ENCODE measurements around the gene POC1A. TPM values are rescaled to one million over a fixed set of nuclear protein-coding genes. Genes with fewer than 3 reads are reported as not detected.

The POC1A gene
- total RNA-seq, 1 experiment from 2014 or later = 9.8 TPM

DNA sequence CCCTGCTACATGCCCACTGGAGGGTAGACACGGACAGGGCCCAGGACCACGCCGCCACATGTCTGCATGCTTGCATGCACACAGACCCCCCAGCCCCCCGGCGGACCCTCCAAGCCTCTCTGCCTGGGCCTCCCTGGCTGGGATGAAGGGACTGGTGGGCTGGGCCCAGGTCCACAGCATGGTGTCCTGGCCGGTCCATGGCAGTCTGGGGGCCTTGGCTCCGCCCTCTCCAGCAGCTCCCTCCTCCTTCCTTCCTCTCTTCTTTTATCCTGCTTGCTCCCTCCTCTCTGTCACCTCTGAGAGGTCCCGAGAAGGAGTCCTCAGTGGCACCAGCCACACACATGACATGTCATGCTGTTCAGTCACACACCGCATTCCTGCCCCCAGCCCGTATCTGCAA, 122.3 kb downstream of the POC1A start:
- no TSS peak for BruUV-seq (replicated peaks)
- intact Hi-C loops (cut with micrococcal nuclease) = no loop called here
- CTCF ChIA-PET = interaction anchor here (1.5 to 2.5 kb wide), 2 partner anchors 13 to 28 kb away, joined by 4 to 10 read pairs; no protein-coding TSS in a partner anchor

DNA sequence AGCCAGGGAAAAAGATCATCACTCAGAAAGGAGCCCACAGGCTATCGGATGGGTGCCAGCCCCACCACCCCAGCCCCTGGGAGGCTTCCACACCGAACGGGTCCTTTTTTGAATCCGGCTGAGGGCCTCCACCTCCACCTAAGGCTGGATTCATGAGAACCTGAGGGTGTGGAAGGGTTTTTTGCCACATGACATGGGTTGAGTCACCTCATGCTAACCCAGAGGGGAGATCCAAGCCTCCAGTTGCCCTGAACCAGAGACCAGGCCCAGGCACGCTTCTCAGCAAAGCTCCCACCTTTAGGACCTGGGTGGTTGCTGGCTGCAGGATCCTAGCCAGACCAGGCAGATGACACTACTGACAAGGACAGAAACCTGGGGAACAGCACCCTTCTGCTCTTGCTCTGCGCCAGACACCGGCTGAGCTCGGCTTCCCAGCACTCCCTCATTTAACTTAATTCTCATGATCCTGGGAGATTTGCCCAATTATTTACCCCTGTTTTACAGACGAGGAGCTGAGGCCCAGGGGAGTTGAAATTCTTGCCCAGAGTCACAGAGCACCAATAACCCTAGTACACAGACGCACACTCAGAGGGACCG, 123.4 kb downstream of the POC1A start:
- POLR2A ChIA-PET = interaction anchor here (0.6 to 1.9 kb wide), 5 partner anchors 9 to 450 kb away, joined by 3 to 6 read pairs (median 3); partner anchors contain the start of genes DUSP7, POC1A and RPL29
- no peaks in the 10 kb centered on the region for H3K9me3 Mint-ChIP-seq (ENCODE audit: unreplicated experiment)
- H3K27me3 Mint-ChIP-seq (ENCODE audit: insufficient read depth, unreplicated experiment) = no peaks in the 10 kb centered on the region
- no peak for DNase-seq (ENCODE audit: unreplicated experiment)
- H3K27ac Mint-ChIP-seq (ENCODE audit: low read depth, unreplicated experiment) = peak overlapping the region; percentile 35
- TF ChIP-seq, protein P1, sequence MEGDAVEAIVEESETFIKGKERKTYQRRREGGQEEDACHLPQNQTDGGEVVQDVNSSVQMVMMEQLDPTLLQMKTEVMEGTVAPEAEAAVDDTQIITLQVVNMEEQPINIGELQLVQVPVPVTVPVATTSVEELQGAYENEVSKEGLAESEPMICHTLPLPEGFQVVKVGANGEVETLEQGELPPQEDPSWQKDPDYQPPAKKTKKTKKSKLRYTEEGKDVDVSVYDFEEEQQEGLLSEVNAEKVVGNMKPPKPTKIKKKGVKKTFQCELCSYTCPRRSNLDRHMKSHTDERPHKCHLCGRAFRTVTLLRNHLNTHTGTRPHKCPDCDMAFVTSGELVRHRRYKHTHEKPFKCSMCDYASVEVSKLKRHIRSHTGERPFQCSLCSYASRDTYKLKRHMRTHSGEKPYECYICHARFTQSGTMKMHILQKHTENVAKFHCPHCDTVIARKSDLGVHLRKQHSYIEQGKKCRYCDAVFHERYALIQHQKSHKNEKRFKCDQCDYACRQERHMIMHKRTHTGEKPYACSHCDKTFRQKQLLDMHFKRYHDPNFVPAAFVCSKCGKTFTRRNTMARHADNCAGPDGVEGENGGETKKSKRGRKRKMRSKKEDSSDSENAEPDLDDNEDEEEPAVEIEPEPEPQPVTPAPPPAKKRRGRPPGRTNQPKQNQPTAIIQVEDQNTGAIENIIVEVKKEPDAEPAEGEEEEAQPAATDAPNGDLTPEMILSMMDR (IDR thresholded peaks at IDR 0.05; ENCODE audit: unreplicated experiment) = no peak
- BruUV-seq (replicated peaks) = no TSS peak
- H3K4me3 Mint-ChIP-seq (ENCODE audit: unreplicated experiment) = no peak overlapping the region
- intact Hi-C loops (cut with micrococcal nuclease) = no loop called here
- no peaks in the 10 kb centered on the region for H3K36me3 Mint-ChIP-seq (ENCODE audit: insufficient read depth, unreplicated experiment)
- peaks cover 21% of the 10 kb centered on the region for H3K4me1 Mint-ChIP-seq (ENCODE audit: insufficient read depth, unreplicated experiment)
- CTCF ChIA-PET = interaction anchor here (0.7 kb wide), 1 partner anchor 8 kb away, joined by 3 read pairs; no protein-coding TSS in a partner anchor

More for the DNA sequence above, 122.3 kb downstream of the POC1A start:
- TF ChIP-seq, protein P1 (IDR thresholded peaks at IDR 0.05; ENCODE audit: unreplicated experiment) = no peak
- POLR2A ChIA-PET = interaction anchor here (0.6 to 1.9 kb wide), 3 partner anchors 10 to 418 kb away, joined by 3 to 5 read pairs (median 3); partner anchors contain the start of gene DUSP7
- Mint-ChIP-seq H3K9me3 (ENCODE audit: unreplicated experiment) (no peaks in the 10 kb centered on the region), H3K27ac (ENCODE audit: low read depth, unreplicated experiment) (no peak overlapping the region), H3K36me3 (ENCODE audit: insufficient read depth, unreplicated experiment) (no peaks in the 10 kb centered on the region), H3K27me3 (ENCODE audit: insufficient read depth, unreplicated experiment) (no peaks in the 10 kb centered on the region), H3K4me3 (ENCODE audit: unreplicated experiment) (no peak overlapping the region), H3K4me1 (ENCODE audit: insufficient read depth, unreplicated experiment) (peaks cover 15% of the 10 kb centered on the region)
- DNase-seq (ENCODE audit: unreplicated experiment) = no peak

DNA sequence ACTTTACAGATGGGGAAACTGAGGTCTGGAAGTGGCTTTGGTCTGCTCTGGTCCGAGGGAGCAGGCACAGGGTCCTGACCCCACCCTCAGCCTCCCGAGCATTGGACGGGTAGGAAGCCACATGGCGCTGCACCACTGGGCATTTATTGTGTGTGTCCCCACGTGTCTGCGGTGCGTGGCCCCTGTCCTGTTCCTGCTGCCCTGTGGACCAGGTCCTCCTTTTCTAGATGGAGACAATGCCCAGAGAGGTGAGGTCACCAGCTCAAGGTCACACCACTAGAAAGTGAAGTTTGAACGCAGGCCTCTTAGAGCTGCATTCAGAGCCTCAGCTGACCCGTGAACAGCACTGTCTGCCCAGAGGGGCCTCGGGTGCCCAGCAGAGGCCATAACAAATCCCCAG, 124.7 kb downstream of the POC1A start:
- Mint-ChIP-seq H3K27ac (ENCODE audit: low read depth, unreplicated experiment) (no peak overlapping the region), H3K36me3 (ENCODE audit: insufficient read depth, unreplicated experiment) (no peaks in the 10 kb centered on the region), H3K27me3 (ENCODE audit: insufficient read depth, unreplicated experiment) (no peaks in the 10 kb centered on the region), H3K4me3 (ENCODE audit: unreplicated experiment) (no peak overlapping the region), H3K4me1 (ENCODE audit: insufficient read depth, unreplicated experiment) (peaks cover 21% of the 10 kb centered on the region), H3K9me3 (ENCODE audit: unreplicated experiment) (no peaks in the 10 kb centered on the region)
- no peak for DNase-seq (ENCODE audit: unreplicated experiment)
- ChIA-PET CTCF (interaction anchor here (0.9 to 1.6 kb wide), 4 partner anchors 24 to 94 kb away, joined by 4 to 12 read pairs (median 6); no protein-coding TSS in a partner anchor), POLR2A (interaction anchor here (1.2 to 1.9 kb wide), 2 partner anchors 34 kb away, joined by 3 to 6 read pairs; partner anchors contain the start of gene RPL29)
- intact Hi-C loops (cut with micrococcal nuclease) = no loop called here
- BruUV-seq (replicated peaks) = no TSS peak
- TF ChIP-seq, protein P1 (IDR thresholded peaks at IDR 0.05; ENCODE audit: unreplicated experiment) = no peak

DNA sequence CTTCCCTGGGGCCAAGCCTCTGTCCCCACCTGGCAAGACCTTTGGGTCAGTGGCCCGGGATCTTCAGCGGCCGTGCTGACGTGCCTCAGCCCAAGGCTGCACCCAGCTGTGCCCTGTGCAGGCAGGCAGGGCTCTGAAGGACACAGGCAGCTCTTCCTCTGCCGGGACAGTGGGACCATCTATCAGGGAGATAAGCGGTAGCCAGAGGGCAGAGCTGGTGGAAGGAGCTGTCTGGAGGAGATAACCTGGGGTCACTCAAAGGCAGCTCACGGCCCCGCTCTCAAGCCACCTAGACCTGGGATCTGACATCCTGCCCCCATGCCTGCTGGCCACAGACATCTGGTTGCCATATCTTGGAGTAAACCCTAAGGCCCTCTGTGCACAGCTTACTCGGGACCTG, 125.2 kb downstream of the POC1A start:
- BruUV-seq (replicated peaks) = no TSS peak
- peaks cover 21% of the 10 kb centered on the region for H3K4me1 Mint-ChIP-seq (ENCODE audit: insufficient read depth, unreplicated experiment)
- no peaks in the 10 kb centered on the region for H3K9me3 Mint-ChIP-seq (ENCODE audit: unreplicated experiment)
- no peaks in the 10 kb centered on the region for H3K27me3 Mint-ChIP-seq (ENCODE audit: insufficient read depth, unreplicated experiment)
- intact Hi-C loops (cut with micrococcal nuclease) = no loop called here
- ChIA-PET POLR2A (interaction anchor here (1.2 kb wide), 1 partner anchor 33 kb away, joined by 3 read pairs; the partner anchor contains the start of gene RPL29), CTCF (interaction anchor here (0.5 to 1.6 kb wide), 3 partner anchors 24 to 90 kb away, joined by 7 to 12 read pairs (median 8); no protein-coding TSS in a partner anchor)
- no peak overlapping the region for H3K4me3 Mint-ChIP-seq (ENCODE audit: unreplicated experiment)
- H3K36me3 Mint-ChIP-seq (ENCODE audit: insufficient read depth, unreplicated experiment) = no peaks in the 10 kb centered on the region
- H3K27ac Mint-ChIP-seq (ENCODE audit: low read depth, unreplicated experiment) = no peak overlapping the region
- TF ChIP-seq, protein P1 (IDR thresholded peaks at IDR 0.05; ENCODE audit: unreplicated experiment) = no peak
- no peak for DNase-seq (ENCODE audit: unreplicated experiment)

Measured in MCF 10A (cell line).